ENCODE measurements around the gene RAMP3. TPM values are rescaled to one million over a fixed set of nuclear protein-coding genes. Genes with fewer than 3 reads are reported as not detected.

RAMP3 gene
- total and polyA plus RNA-seq, 9 of the 15 experiments (the other 6 are each of a cell fraction or from before 2014, with no cell fraction given), result not detected

DNA sequence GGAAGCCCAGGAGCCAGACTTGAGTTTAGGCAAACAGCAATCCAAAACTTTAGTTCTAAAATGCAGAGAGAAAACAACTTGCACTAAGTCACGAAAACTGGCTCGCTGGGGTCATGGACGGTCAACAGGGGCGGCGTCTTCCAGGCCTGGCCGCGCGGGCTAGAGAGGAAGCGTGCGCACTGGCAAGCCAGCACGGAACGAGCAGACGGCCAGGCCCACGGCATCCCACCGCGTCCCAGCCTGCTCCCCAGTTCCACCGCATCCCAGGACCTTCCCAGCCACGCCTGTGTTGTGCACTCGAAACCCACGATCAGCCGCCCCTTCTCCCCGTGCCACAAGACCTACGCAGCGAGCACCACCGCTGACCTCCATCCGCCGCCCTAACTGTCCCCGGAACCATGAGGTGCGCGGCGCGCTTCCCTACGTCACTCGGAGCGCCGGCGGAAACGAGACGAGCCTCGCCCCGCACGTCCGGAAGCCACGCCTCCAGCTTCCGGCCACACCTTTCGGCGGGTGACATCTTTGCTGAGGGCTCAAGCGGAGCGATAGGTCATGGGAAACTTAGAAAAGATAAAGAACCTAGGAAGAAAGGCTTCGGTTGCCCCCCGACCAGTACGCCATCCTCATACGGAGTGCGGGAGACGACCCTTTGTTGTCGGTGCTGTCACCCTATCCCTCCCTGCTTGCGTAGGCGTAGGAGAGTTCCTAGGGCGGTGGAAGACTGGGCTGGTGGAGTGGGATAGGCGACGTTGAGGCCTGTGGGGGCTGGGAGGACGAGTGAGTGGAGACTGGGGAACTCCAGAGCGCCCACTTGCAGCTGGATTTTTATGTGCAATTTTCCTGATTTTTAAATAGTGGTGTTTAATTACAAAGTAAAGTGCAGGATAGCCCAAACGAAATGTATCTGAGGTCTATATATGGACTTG, 46.0 kb upstream of the RAMP3 start, which contains the start of gene TBRG4 (continued):
- TF ChIP-seq, protein P1, sequence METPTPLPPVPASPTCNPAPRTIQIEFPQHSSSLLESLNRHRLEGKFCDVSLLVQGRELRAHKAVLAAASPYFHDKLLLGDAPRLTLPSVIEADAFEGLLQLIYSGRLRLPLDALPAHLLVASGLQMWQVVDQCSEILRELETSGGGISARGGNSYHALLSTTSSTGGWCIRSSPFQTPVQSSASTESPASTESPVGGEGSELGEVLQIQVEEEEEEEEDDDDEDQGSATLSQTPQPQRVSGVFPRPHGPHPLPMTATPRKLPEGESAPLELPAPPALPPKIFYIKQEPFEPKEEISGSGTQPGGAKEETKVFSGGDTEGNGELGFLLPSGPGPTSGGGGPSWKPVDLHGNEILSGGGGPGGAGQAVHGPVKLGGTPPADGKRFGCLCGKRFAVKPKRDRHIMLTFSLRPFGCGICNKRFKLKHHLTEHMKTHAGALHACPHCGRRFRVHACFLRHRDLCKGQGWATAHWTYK (CRISPR knock-in tag; IDR thresholded peaks at IDR 0.05), result no peak
- TF ChIP-seq, protein P2, sequence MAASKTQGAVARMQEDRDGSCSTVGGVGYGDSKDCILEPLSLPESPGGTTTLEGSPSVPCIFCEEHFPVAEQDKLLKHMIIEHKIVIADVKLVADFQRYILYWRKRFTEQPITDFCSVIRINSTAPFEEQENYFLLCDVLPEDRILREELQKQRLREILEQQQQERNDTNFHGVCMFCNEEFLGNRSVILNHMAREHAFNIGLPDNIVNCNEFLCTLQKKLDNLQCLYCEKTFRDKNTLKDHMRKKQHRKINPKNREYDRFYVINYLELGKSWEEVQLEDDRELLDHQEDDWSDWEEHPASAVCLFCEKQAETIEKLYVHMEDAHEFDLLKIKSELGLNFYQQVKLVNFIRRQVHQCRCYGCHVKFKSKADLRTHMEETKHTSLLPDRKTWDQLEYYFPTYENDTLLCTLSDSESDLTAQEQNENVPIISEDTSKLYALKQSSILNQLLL (CRISPR knock-in tag; IDR thresholded peaks at IDR 0.05; ENCODE audit: borderline replicate concordance), result no peak
- peak; percentile 76; the same call in 1 of the 2 replicates for TF ChIP-seq GTF2F1 (IDR thresholded peaks at IDR 0.05; ENCODE audit: low read depth, low read length)
- peak in 1 of 2 experiments; percentile 67; a peak in 1 of 4 replicates for TF ChIP-seq FOXA3 (CRISPR knock-in tag; conservative IDR thresholded peaks at IDR 0.05 in 1 of 2, IDR thresholded peaks at IDR 0.05 in 1 of 2)
- TF ChIP-seq SMAD2 (IDR thresholded peaks at IDR 0.05; ENCODE audit: low read depth, low read length), result no peak
- TF ChIP-seq, protein P3, sequence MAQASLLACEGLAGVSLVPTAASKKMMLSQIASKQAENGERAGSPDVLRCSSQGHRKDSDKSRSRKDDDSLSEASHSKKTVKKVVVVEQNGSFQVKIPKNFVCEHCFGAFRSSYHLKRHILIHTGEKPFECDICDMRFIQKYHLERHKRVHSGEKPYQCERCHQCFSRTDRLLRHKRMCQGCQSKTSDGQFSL (CRISPR knock-in tag; IDR thresholded peaks at IDR 0.05), result peak; percentile 51; the same call in 1 of the 2 replicates
- TF ChIP-seq, protein P3 (tag; IDR thresholded peaks at IDR 0.05), result no peak
- TF ChIP-seq, protein P4, sequence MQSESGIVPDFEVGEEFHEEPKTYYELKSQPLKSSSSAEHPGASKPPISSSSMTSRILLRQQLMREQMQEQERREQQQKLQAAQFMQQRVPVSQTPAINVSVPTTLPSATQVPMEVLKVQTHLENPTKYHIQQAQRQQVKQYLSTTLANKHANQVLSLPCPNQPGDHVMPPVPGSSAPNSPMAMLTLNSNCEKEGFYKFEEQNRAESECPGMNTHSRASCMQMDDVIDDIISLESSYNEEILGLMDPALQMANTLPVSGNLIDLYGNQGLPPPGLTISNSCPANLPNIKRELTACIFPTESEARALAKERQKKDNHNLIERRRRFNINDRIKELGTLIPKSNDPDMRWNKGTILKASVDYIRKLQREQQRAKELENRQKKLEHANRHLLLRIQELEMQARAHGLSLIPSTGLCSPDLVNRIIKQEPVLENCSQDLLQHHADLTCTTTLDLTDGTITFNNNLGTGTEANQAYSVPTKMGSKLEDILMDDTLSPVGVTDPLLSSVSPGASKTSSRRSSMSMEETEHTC (IDR thresholded peaks at IDR 0.05), result peak; percentile 55; the same call in 1 of the 2 replicates
- TF ChIP-seq KLF13 (tag; IDR thresholded peaks at IDR 0.05; ENCODE audit: borderline replicate concordance, low read depth), result peak; percentile 61; the same call in 1 of the 2 replicates
- 0 out of 2 replicates have a peak, but pooled peaks have one; percentile 10 for TF ChIP-seq TCF7L2 (IDR thresholded peaks at IDR 0.05; ENCODE audit: low read depth, low read length)
- TF ChIP-seq, protein P5, sequence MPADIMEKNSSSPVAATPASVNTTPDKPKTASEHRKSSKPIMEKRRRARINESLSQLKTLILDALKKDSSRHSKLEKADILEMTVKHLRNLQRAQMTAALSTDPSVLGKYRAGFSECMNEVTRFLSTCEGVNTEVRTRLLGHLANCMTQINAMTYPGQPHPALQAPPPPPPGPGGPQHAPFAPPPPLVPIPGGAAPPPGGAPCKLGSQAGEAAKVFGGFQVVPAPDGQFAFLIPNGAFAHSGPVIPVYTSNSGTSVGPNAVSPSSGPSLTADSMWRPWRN (IDR thresholded peaks at IDR 0.05; ENCODE audit: low read depth), result no peak
- TF ChIP-seq, protein P6, sequence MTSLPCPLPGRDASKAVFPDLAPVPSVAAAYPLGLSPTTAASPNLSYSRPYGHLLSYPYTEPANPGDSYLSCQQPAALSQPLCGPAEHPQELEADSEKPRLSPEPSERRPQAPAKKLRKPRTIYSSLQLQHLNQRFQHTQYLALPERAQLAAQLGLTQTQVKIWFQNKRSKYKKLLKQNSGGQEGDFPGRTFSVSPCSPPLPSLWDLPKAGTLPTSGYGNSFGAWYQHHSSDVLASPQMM (CRISPR knock-in tag; IDR thresholded peaks at IDR 0.05), result no peak
- TF ChIP-seq, protein P7, sequence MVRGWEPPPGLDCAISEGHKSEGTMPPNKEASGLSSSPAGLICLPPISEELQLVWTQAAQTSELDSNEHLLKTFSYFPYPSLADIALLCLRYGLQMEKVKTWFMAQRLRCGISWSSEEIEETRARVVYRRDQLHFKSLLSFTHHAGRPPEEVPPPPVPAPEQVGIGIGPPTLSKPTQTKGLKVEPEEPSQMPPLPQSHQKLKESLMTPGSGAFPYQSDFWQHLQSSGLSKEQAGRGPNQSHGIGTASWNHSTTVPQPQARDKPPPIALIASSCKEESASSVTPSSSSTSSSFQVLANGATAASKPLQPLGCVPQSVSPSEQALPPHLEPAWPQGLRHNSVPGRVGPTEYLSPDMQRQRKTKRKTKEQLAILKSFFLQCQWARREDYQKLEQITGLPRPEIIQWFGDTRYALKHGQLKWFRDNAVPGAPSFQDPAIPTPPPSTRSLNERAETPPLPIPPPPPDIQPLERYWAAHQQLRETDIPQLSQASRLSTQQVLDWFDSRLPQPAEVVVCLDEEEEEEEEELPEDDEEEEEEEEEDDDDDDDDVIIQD (CRISPR knock-in tag; IDR thresholded peaks at IDR 0.05), result no peak
- TF ChIP-seq, protein P8, sequence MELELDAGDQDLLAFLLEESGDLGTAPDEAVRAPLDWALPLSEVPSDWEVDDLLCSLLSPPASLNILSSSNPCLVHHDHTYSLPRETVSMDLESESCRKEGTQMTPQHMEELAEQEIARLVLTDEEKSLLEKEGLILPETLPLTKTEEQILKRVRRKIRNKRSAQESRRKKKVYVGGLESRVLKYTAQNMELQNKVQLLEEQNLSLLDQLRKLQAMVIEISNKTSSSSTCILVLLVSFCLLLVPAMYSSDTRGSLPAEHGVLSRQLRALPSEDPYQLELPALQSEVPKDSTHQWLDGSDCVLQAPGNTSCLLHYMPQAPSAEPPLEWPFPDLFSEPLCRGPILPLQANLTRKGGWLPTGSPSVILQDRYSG (tag; conservative IDR thresholded peaks at IDR 0.05; ENCODE audit: low read depth), result no peak
